Activated CD8-positive, alpha-beta T cell treated with anti-CD3 and anti-CD28 coated beads for 36 hours (primary cell): ENCODE results near the gene CNR1. TPM values are rescaled to one million over a fixed set of nuclear protein-coding genes. Genes with fewer than 3 reads are reported as not detected.

ENCODE experiments used
- ATAC-seq: fragments of 200-7000 bp; cut with Tn5 transposase; one replicate; pipeline ENCODE4 v1.10.0; 2021; ENCODE audit warnings: mild to moderate bottlenecking, moderate library complexity
- CTCF ChIA-PET: fragments of 350-600 bp; sonication (Branson Sonifier 250); formaldehyde crosslinking; loops from one replicate; lab custom pipeline; 2021; ENCODE audit warnings: antibody characterized with exemption; lab: Charles Lee
- POLR2A ChIA-PET: fragments of 350-600 bp; sonication (Branson Sonifier 250); formaldehyde crosslinking; loops from one replicate; lab custom pipeline; 2021; ENCODE audit warnings: antibody characterized with exemption; lab: Charles Lee
- DNase-seq: peaks from one replicate; pipeline ENCODE4 v3.0.0-alpha.2; 2020
- H3K27ac Mint-ChIP-seq: one replicate; pipeline ENCODE4 v1.8.0; 2021; ENCODE audit warnings: mild to moderate bottlenecking, mixed read lengths
- H3K27me3 Mint-ChIP-seq: one replicate; pipeline ENCODE4 v1.8.0; 2021; ENCODE audit warnings: mixed read lengths
- H3K36me3 Mint-ChIP-seq: one replicate; pipeline ENCODE4 v1.8.0; 2021; ENCODE audit warnings: low read depth, mixed read lengths
- H3K4me1 Mint-ChIP-seq: one replicate; pipeline ENCODE4 v1.8.0; 2021; ENCODE audit warnings: low read depth, mixed read lengths
- H3K4me3 Mint-ChIP-seq: one replicate; pipeline ENCODE4 v1.8.0; 2021; ENCODE audit warnings: mild to moderate bottlenecking, moderate library complexity, mixed read lengths
- H3K9me3 Mint-ChIP-seq: one replicate; pipeline ENCODE4 v1.8.0; 2021; ENCODE audit warnings: mixed read lengths
- intact Hi-C: fragments of 100-400 bp; cut with micrococcal nuclease; formaldehyde crosslinking; loops from one replicate; pipeline ENCODE4 v1.10.0; 2022
- total RNA-seq, 2 experiments: library from RNA; stranded (reverse); gene quantifications; one replicate each; pipeline ENCODE4 v1.2.3, GENCODE V29; 2021
- TF ChIP-seq, protein P1 (sequence below): fragments of 200-600 bp; IDR thresholded peaks from one replicate; pipeline ENCODE4 v1.8.0; 2022; ENCODE audit warnings: antibody characterized with exemption, mild to moderate bottlenecking

The CNR1 gene
- total RNA-seq, 2 experiments from 2014 or later, result not detected

DNA sequence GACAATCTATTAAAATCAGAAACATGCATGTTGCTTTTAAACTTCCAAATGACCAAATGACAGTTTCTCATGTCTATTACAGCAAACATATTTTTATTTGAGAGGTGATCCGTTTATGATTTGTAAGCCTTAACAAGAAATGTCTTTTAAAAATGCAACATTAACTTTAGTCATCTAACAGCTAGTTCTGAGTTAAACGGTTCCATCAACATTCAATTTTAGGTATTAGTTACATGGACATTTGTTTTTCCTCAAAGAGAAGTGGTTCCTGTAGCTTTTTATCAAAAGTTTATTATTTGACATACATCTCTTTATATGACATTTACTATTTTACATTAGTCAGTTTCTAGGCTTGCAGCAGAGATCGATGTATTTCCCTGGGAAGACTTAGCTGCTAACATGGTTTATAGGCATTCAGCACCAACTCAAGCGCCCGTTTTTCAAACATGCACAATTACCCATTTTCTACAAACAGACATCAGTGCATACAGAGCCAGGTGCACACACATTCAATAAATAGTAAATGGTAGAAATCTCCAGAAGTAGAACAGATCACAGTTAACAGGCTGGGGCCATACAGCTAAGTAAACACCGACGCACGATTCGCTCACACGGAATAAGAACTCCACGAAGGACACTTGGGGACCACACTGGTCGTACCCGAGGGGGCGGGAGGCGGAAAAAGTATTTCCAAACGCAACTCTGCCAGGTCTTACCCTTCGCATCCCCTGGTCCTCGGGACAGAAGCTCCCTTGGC, 882 bp downstream of the CNR1 start:
- H3K27ac Mint-ChIP-seq, result no peak overlapping the region
- intact Hi-C loops, result no loop called here
- H3K4me3 Mint-ChIP-seq, result peak overlapping the region; percentile 43
- DNase-seq, result no peak
- peaks cover 54% of the 10 kb centered on the region for H3K27me3 Mint-ChIP-seq
- CTCF ChIA-PET, result interaction anchor here (1.2 kb wide), 1 partner anchor 333 kb away, joined by 5 read pairs; no protein-coding TSS in a partner anchor
- H3K36me3 Mint-ChIP-seq, result no peaks in the 10 kb centered on the region
- no peaks in the 10 kb centered on the region for H3K9me3 Mint-ChIP-seq
- POLR2A ChIA-PET, result no interaction called here
- H3K4me1 Mint-ChIP-seq, result peaks cover 12% of the 10 kb centered on the region
- TF ChIP-seq, protein P1, sequence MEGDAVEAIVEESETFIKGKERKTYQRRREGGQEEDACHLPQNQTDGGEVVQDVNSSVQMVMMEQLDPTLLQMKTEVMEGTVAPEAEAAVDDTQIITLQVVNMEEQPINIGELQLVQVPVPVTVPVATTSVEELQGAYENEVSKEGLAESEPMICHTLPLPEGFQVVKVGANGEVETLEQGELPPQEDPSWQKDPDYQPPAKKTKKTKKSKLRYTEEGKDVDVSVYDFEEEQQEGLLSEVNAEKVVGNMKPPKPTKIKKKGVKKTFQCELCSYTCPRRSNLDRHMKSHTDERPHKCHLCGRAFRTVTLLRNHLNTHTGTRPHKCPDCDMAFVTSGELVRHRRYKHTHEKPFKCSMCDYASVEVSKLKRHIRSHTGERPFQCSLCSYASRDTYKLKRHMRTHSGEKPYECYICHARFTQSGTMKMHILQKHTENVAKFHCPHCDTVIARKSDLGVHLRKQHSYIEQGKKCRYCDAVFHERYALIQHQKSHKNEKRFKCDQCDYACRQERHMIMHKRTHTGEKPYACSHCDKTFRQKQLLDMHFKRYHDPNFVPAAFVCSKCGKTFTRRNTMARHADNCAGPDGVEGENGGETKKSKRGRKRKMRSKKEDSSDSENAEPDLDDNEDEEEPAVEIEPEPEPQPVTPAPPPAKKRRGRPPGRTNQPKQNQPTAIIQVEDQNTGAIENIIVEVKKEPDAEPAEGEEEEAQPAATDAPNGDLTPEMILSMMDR, result no peak
- no peak for ATAC-seq

DNA sequence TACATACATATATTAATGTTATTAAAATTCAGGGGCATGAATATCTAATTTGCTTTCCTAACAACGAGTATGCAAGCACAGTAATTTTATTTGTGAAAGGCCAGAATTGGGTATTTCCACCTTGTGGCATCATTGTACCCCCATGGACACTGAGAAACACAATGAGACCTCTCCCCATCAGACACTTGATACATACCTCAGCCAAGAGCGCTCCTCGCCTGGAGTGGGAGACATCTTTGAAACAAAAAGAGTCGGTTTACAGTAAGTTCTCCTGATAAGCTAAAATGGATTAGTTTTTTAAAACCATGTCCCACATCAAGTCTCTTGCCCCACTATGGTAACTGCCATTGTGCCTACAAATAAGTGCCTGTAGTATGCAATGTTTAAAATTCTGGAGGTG, 2.1 kb downstream of the CNR1 start:
- CTCF ChIA-PET, result no interaction called here
- Mint-ChIP-seq H3K27ac (no peak overlapping the region), H3K27me3 (peaks cover 45% of the 10 kb centered on the region), H3K36me3 (no peaks in the 10 kb centered on the region), H3K4me1 (peaks cover 12% of the 10 kb centered on the region), H3K4me3 (no peak overlapping the region), H3K9me3 (no peaks in the 10 kb centered on the region)
- ATAC-seq (no peak), DNase-seq (no peak)
- intact Hi-C loops, result no loop called here
- POLR2A ChIA-PET, result no interaction called here
- TF ChIP-seq, protein P1, result no peak

DNA sequence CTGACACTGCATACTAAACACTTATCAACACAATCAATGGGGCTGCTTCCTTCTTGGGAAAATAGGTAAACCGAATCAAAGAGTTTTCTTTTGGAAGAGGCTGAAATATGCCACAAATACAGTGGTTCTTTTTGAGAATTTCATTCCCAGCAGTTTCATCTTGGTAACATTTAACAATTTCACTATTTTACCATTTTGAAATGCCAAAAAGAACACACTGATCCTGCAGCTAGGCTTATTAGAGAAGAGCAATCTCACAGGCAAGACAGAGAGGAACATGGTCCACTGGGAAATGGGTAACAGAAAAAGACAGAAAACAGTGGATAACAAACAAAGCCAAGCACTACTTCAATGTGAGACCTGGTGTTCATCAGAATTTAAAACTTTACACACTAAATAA, 2.5 kb downstream of the CNR1 start:
- peaks cover 12% of the 10 kb centered on the region for H3K4me1 Mint-ChIP-seq
- H3K9me3 Mint-ChIP-seq, result no peaks in the 10 kb centered on the region
- H3K36me3 Mint-ChIP-seq, result no peaks in the 10 kb centered on the region
- no peak overlapping the region for H3K27ac Mint-ChIP-seq
- H3K4me3 Mint-ChIP-seq, result no peak overlapping the region
- no peak for DNase-seq
- intact Hi-C loops, result no loop called here
- TF ChIP-seq, protein P1, result no peak
- ATAC-seq, result no peak
- peaks cover 41% of the 10 kb centered on the region for H3K27me3 Mint-ChIP-seq
- ChIA-PET CTCF (no interaction called here), POLR2A (no interaction called here)

DNA sequence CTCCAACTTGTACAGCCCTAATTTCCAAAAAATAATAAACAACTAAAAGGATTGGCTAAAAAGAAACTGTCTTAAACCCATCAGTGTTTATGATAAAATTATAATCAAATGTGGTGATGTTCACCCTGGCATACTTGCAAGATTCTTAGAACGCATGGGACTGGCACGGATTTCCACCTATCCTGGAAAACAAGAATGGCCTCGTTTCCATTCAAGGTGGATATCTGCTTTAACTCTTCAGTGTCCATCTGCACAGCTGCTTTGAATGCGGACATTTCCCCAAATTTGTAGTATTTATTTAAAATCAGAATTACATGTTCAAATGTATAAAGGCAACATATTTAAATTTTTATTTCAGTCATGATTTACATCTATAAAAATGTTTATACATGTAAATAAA, 4.2 kb downstream of the CNR1 start:
- no peak for DNase-seq
- Mint-ChIP-seq H3K9me3 (no peaks in the 10 kb centered on the region), H3K27me3 (peaks cover 27% of the 10 kb centered on the region), H3K36me3 (no peaks in the 10 kb centered on the region), H3K27ac (no peak overlapping the region), H3K4me1 (peaks cover 8% of the 10 kb centered on the region), H3K4me3 (no peak overlapping the region)
- intact Hi-C loops, result no loop called here
- ATAC-seq, result no peak
- ChIA-PET CTCF (no interaction called here), POLR2A (no interaction called here)
- TF ChIP-seq, protein P1, result no peak

DNA sequence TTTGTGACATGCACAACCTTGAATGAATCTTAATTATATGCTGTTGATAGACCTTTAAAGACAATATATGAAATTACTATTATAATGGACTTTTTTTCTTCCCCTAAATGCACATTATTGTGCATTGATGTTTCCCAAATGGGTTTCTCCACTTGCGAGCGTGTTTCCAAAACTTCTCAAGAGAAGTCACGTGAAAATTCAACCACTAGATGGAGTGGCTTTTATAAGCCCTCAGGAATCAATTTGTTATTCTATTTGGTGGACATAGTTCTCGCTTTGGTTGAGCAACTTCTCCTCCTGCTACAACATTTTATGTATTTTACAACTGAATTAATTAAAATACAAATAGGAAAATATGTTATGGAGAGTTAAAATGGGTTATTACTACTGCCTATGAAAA, 9.0 kb downstream of the CNR1 start:
- Mint-ChIP-seq H3K27ac (no peak overlapping the region), H3K4me1 (no peaks in the 10 kb centered on the region), H3K9me3 (no peaks in the 10 kb centered on the region), H3K36me3 (no peaks in the 10 kb centered on the region), H3K27me3 (peaks cover 7% of the 10 kb centered on the region), H3K4me3 (no peak overlapping the region)
- intact Hi-C loops, result no loop called here
- ATAC-seq (no peak), DNase-seq (no peak)
- CTCF ChIA-PET, result no interaction called here
- TF ChIP-seq, protein P1, result no peak
- POLR2A ChIA-PET, result no interaction called here
